Prostate gland (tissue), 2 donors: ENCODE data around the gene BAHD1. TPM values are rescaled to one million over a fixed set of nuclear protein-coding genes. Genes with fewer than 3 reads are reported as not detected.

ENCODE experiments used
- DNase-seq: peaks from one replicate; pipeline ENCODE4 v3.0.0-alpha.2; 2019; ENCODE audit warnings: low spot score
- H3K27ac ChIP-seq, 2 donors: fragments of 200-600 bp; sonication (generic); 2 replicates each; pipeline ENCODE4 v1.5.1; 2017 to 2019
- H3K27me3 ChIP-seq: fragments of 200-600 bp; sonication (generic); replicated peaks from 2 replicates; pipeline ENCODE4 v1.5.1; 2019; ENCODE audit not compliant: insufficient read depth
- H3K36me3 ChIP-seq, 2 donors: fragments of 200-600 bp; sonication (generic); 1 replicate in 1 of 2; 2 replicates in 1 of 2; pipeline versions ENCODE4 v1.5.1 to v1.8.1; 2017 to 2019
- H3K4me1 ChIP-seq: fragments of 200-600 bp; sonication (generic); replicated peaks from 2 replicates; pipeline ENCODE4 v1.5.1; 2019
- H3K4me3 ChIP-seq, 2 donors: fragments of 200-600 bp; sonication (generic); 2 replicates each; pipeline ENCODE4 v1.5.1; 2017 to 2019
- H3K9me3 ChIP-seq: fragments of 200-600 bp; sonication (generic); 2 replicates; pipeline ENCODE4 v1.5.1; 2017
- CTCF ChIP-seq, 4 experiments: fragments of 200-600 bp in 2 of 4; fragments of 450-650 bp in 2 of 4; sonication (generic) in 2 of 4; IDR thresholded peaks; 1 replicate in 3 of 4; 2 replicates in 1 of 4; pipeline ENCODE4 v1.5.1; 2016 to 2019; ENCODE audit warnings: antibody characterized with exemption in 4 of 4, mild to moderate bottlenecking in 2 of 4, moderate library complexity in 2 of 4
- POLR2A ChIP-seq: fragments of 450-650 bp; IDR thresholded peaks from one replicate; pipeline ENCODE4 v1.6.1; 2016; ENCODE audit warnings: antibody characterized with exemption, mild to moderate bottlenecking
- POLR2AphosphoS5 ChIP-seq: sonication (generic); formaldehyde crosslinking; IDR thresholded peaks from one replicate; pipeline ENCODE4 v1.6.1; 2017; ENCODE audit warnings: antibody characterized with exemption
- WGBS: methylation state at CpG from one replicate; pipeline ENCODE4 v1.1.5; 2018; 5-methylcytosine and 5-hydroxymethylcytosine counted together
- intact Hi-C: fragments of 100-400 bp; cut with DNase I; formaldehyde crosslinking; loops from one replicate; pipeline ENCODE4 v1.14.2; 2022
- total RNA-seq, 2 donors: library from RNA; depleted of rRNA; stranded (reverse); fragments of >200 nt; gene quantifications; one replicate each; pipeline ENCODE4 v1.1.0, GENCODE V29; 2016

Gene BAHD1
- total RNA-seq, 2 donors from 2014 or later, result 17.0 to 39.4 TPM

DNA sequence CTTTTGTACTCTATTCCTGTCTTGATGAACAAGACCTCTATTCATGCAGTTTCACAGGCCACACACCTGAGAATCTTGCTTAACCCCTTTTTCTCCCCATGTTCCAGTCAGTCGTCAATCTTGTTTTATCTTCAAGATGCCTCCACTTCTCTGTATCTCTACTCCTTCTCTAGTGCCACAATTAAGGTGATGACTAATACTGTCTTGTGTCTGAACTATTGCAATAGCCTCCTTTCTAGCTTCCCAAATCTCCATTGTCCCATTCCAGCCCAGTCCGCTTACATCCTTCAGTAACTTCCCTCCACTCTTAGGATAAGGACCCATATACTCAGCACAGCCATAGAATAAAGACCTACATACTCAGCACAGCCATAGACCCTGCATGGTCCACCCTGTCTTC, 54.8 kb downstream of the BAHD1 start:
- Histone ChIP-seq H3K4me1 (no peaks in the 10 kb centered on the region), H3K27ac (no peak overlapping the region), H3K36me3 (no peaks in the 10 kb centered on the region), H3K9me3 (no peaks in the 10 kb centered on the region), H3K27me3 (no peaks in the 10 kb centered on the region), H3K4me3 (no peak overlapping the region)
- no peak for DNase-seq
- TF ChIP-seq POLR2A (no peak), POLR2AphosphoS5 (no peak), CTCF (IDR thresholded peaks at IDR 0.05) (no peak)
- WGBS, result 89% methylated on average over 2 of the region's 2 CpGs
- intact Hi-C loops, result no loop called here

DNA sequence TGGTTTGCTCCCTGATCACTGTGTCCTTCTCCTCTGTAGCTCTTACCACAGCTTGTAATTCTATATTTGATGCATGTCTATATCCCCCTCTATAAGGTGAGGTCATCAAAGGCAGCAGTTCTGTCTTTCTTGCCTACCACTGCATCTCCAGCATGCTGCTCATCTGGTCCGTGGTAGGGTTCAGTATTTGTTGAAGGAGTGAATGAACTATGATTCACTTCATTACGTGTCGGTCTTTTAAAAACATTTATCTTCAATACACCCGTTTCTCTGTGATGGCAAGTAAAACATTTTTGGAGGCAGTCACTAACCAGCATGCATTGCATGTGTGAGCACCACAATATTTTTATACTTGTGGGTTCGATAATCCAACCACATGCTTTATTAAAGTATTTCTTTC, 57.7 kb downstream of the BAHD1 start:
- intact Hi-C loops, result no loop called here
- DNase-seq, result no peak
- Histone ChIP-seq H3K9me3 (no peaks in the 10 kb centered on the region), H3K4me1 (no peaks in the 10 kb centered on the region), H3K27ac (no peak overlapping the region), H3K27me3 (no peaks in the 10 kb centered on the region), H3K36me3 (no peaks in the 10 kb centered on the region), H3K4me3 (no peak overlapping the region)
- 69% methylated on average over 5 of the region's 5 CpGs for WGBS
- TF ChIP-seq POLR2A, result no peak
- TF ChIP-seq POLR2AphosphoS5, result no peak
- no peak for TF ChIP-seq CTCF (IDR thresholded peaks at IDR 0.05)

DNA sequence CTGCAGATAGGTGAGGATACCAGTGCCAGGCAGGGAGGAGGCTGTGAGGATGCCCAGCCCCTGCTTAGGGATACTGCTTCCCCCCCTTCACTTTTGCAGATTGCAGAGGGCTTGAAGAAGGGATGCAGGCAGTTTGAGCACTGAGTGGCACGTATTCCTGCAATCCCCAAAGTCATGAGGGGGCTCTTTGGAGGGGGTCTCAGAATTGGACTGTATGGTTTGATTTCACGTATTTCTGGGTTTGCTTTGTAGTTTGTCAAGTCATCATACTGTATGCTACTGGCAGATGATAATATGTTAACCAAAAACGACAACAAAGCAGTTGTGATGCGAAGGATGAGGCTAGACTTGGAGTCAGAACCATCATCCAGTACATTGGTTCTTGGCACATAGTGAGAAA, 58.1 kb downstream of the BAHD1 start:
- Histone ChIP-seq H3K36me3 (no peaks in the 10 kb centered on the region), H3K4me3 (no peak overlapping the region), H3K9me3 (no peaks in the 10 kb centered on the region), H3K27me3 (no peaks in the 10 kb centered on the region), H3K27ac (no peak overlapping the region), H3K4me1 (no peaks in the 10 kb centered on the region)
- no peak for TF ChIP-seq POLR2A
- no peak for TF ChIP-seq POLR2AphosphoS5
- no peak for TF ChIP-seq CTCF (IDR thresholded peaks at IDR 0.05)
- DNase-seq, result no peak
- WGBS, result 77% methylated on average over 4 of the region's 4 CpGs
- intact Hi-C loops, result no loop called here

GRCh38 chr15:40499931-40500330, 59.2 kb downstream of the BAHD1 start:
- Histone ChIP-seq H3K27ac (no peak overlapping the region), H3K4me3 (no peak overlapping the region), H3K9me3 (no peaks in the 10 kb centered on the region), H3K4me1 (no peaks in the 10 kb centered on the region), H3K27me3 (no peaks in the 10 kb centered on the region), H3K36me3 (no peaks in the 10 kb centered on the region)
- no peak for DNase-seq
- 93% methylated on average over 4 of the region's 4 CpGs for WGBS
- TF ChIP-seq POLR2A, result no peak
- TF ChIP-seq POLR2AphosphoS5, result no peak
- TF ChIP-seq CTCF (IDR thresholded peaks at IDR 0.05), result no peak
- intact Hi-C loops, result no loop called here

GRCh38 chr15:40500568-40501330, 60.0 kb downstream of the BAHD1 start:
- H3K4me1 ChIP-seq, result no peaks in the 10 kb centered on the region
- DNase-seq, result no peak
- TF ChIP-seq CTCF (IDR thresholded peaks at IDR 0.05) (no peak), POLR2A (no peak), POLR2AphosphoS5 (no peak)
- no peak overlapping the region for H3K4me3 ChIP-seq
- 56% methylated on average over 4 of the region's 4 CpGs for WGBS
- no peaks in the 10 kb centered on the region for H3K36me3 ChIP-seq
- intact Hi-C loops, result no loop called here
- no peak overlapping the region for H3K27ac ChIP-seq
- no peaks in the 10 kb centered on the region for H3K9me3 ChIP-seq
- H3K27me3 ChIP-seq, result no peaks in the 10 kb centered on the region
